ENCODE data around the gene EVA1A. TPM values are rescaled to one million over a fixed set of nuclear protein-coding genes. Genes with fewer than 3 reads are reported as not detected.

EVA1A gene
- total and polyA plus RNA-seq, 2 experiments from 2014 or later, result 126 to 145 TPM

DNA sequence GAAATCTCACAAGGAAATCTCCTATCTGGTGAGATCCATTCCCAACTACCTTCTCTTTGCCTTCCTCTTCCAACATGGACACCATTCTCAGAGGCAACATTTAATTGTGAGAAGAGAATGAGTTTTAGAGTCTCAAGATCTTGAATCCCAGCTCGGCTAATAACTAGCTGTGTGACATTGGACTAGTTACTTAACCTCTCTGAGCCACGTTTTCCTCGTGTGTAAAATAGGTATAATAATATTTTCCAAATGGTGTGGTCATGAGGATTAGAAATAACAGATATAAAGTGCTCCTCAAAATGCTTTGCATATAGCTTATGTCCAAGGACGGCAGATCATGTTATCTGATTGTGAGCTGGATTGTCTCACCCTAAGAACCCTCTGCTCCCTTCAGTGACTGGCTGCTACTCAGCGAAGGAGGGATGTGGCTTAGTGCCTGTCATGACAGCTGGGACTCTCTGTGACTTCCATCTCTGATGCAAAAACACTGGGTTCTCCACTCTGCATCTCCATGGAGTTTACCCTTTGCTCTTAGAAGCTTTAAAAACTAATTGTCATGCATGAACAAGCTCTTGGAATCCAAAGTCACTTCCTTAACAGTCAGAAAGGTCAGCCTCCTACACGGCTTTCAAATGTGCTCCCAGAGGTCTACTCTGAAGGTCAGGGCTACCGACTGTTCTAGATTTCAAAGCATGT lies 47.4 kb upstream of the EVA1A start:
- Histone ChIP-seq H3K4me1 (ENCODE audit: insufficient read depth) (peaks cover 55% of the 10 kb centered on the region), H4K20me1 (ENCODE audit: insufficient read depth) (no peaks in the 10 kb centered on the region), H3F3A (ENCODE audit: insufficient read depth) (peaks cover 55% of the 10 kb centered on the region), H3K9ac (0 out of 2 replicates have a peak overlapping the region, but pooled peaks have one; percentile 50), H3K4me3 (peak overlapping the region; percentile 65; the same call in 1 of the 2 replicates), H3K9me2 (ENCODE audit: insufficient read depth) (no peaks in the 10 kb centered on the region), H3K4me2 (ENCODE audit: unreplicated experiment) (peak overlapping the region; percentile 80), H2AFZ (peak overlapping the region; percentile 70), H3K9me3 (ENCODE audit: low read depth) (no peaks in the 10 kb centered on the region), H3K27ac (no peak overlapping the region), H3K79me2 (ENCODE audit: insufficient read depth) (no peaks in the 10 kb centered on the region), H3K36me3 (ENCODE audit: low read depth) (no peaks in the 10 kb centered on the region), H3K27me3 (replicated peaks; ENCODE audit: insufficient read depth) (no peaks in the 10 kb centered on the region)
- DNase-seq, result peak; percentile 40
- in situ Hi-C loops (cut with MboI), result loop anchor here (25.0 kb wide), 2 partner anchors 421 to 696 kb away; partner anchors contain the start of gene TACR1
- no peak for TF ChIP-seq EZH2 (IDR thresholded peaks at IDR 0.05; ENCODE audit: insufficient read depth, poor library complexity, severe bottlenecking)
- no peak for TF ChIP-seq EZH2phosphoT487 (IDR thresholded peaks at IDR 0.05; ENCODE audit: insufficient read depth, low read depth)
- 67 to 69% methylated on average over 7 of the region's 7 CpGs for WGBS, 2 experiments (ENCODE audit: low coverage in 1 of 2, low lambda C conversion rate in 2 of 2, missing lambda C conversion rate in 2 of 2)

GRCh38 chr2:75607400-75607798 lies 46.7 kb upstream of the EVA1A start:
- in situ Hi-C loops (cut with MboI), result loop anchor here (25.0 kb wide), 2 partner anchors 420 to 695 kb away; partner anchors contain the start of gene TACR1
- Histone ChIP-seq H3K27ac (peak overlapping the region; percentile 98), H3K4me1 (ENCODE audit: insufficient read depth) (peaks cover 63% of the 10 kb centered on the region), H3K79me2 (ENCODE audit: insufficient read depth) (no peaks in the 10 kb centered on the region), H3K9me3 (ENCODE audit: low read depth) (no peaks in the 10 kb centered on the region), H3K36me3 (ENCODE audit: low read depth) (no peaks in the 10 kb centered on the region), H3K27me3 (replicated peaks; ENCODE audit: insufficient read depth) (no peaks in the 10 kb centered on the region), H2AFZ (no peak overlapping the region), H3K4me2 (ENCODE audit: unreplicated experiment) (peak overlapping the region; percentile 59), H4K20me1 (ENCODE audit: insufficient read depth) (no peaks in the 10 kb centered on the region), H3K9ac (no peak overlapping the region), H3F3A (ENCODE audit: insufficient read depth) (peaks cover 60% of the 10 kb centered on the region), H3K4me3 (no peak overlapping the region), H3K9me2 (ENCODE audit: insufficient read depth) (no peaks in the 10 kb centered on the region)
- DNase-seq, result no peak
- no peak for TF ChIP-seq EZH2phosphoT487 (IDR thresholded peaks at IDR 0.05; ENCODE audit: insufficient read depth, low read depth)
- TF ChIP-seq EZH2 (IDR thresholded peaks at IDR 0.05; ENCODE audit: insufficient read depth, poor library complexity, severe bottlenecking), result no peak
- 92 to 94% methylated on average over 3 of the region's 3 CpGs for WGBS, 2 experiments (ENCODE audit: low coverage in 1 of 2, low lambda C conversion rate in 2 of 2, missing lambda C conversion rate in 2 of 2)

DNA sequence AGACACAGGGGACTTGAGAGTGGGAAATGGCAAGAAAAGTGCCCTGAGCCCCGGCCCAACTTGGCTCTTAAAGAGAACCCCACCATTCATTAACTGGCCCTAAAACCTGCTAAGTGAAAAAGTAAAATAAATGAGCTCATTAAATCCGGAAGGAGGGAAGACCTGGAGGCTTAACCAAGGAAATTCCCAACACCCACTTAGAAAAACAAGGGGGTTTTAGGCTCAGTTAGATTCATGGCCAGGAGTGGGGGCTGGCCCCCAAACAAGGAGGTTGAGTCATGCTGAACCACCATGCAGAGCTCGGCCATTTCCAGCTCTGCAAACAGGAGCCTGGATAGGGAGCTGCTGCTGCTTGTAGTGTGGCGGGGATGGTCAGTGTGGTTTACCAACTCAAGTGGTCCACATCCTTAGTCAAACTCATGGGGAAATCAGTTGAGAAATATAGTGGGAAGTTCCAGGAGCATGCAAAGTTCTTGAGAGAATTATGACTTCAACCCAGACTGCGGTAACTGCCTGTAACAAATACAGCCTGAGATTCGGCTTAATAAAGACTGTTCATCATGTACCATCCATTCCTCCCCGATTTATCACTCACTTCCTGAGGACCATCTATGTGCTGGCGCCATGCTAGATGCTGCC lies 46.1 kb upstream of the EVA1A start:
- WGBS, 2 experiments (ENCODE audit: low coverage in 1 of 2, low lambda C conversion rate in 2 of 2, missing lambda C conversion rate in 2 of 2), result 56 to 59% methylated on average over 8 of the region's 8 CpGs
- Histone ChIP-seq H3K27me3 (replicated peaks; ENCODE audit: insufficient read depth) (no peaks in the 10 kb centered on the region), H3K9me3 (ENCODE audit: low read depth) (no peaks in the 10 kb centered on the region), H2AFZ (peak overlapping the region; percentile 27; the same call in 1 of the 2 replicates), H3K36me3 (ENCODE audit: low read depth) (no peaks in the 10 kb centered on the region), H3K9me2 (ENCODE audit: insufficient read depth) (no peaks in the 10 kb centered on the region), H3K4me1 (ENCODE audit: insufficient read depth) (peaks cover 68% of the 10 kb centered on the region), H3K4me3 (peak overlapping the region; percentile 32), H3K27ac (peak overlapping the region; percentile 98), H4K20me1 (ENCODE audit: insufficient read depth) (no peaks in the 10 kb centered on the region), H3K79me2 (ENCODE audit: insufficient read depth) (no peaks in the 10 kb centered on the region), H3K4me2 (ENCODE audit: unreplicated experiment) (peak overlapping the region; percentile 59), H3K9ac (peak overlapping the region; percentile 59), H3F3A (ENCODE audit: insufficient read depth) (peaks cover 66% of the 10 kb centered on the region)
- in situ Hi-C loops (cut with MboI), result loop anchor here (25.0 kb wide), 2 partner anchors 420 to 695 kb away; partner anchors contain the start of gene TACR1
- TF ChIP-seq EZH2 (IDR thresholded peaks at IDR 0.05; ENCODE audit: insufficient read depth, poor library complexity, severe bottlenecking) (no peak), EZH2phosphoT487 (IDR thresholded peaks at IDR 0.05; ENCODE audit: insufficient read depth, low read depth) (no peak)
- peak; percentile 62 for DNase-seq

GRCh38 chr2:75605770-75606529 lies 45.2 kb upstream of the EVA1A start:
- WGBS, 2 experiments (ENCODE audit: low coverage in 1 of 2, low lambda C conversion rate in 2 of 2, missing lambda C conversion rate in 2 of 2), result 3% methylated on average over 6 of the region's 6 CpGs
- no peak for TF ChIP-seq EZH2phosphoT487 (IDR thresholded peaks at IDR 0.05; ENCODE audit: insufficient read depth, low read depth)
- no peak for TF ChIP-seq EZH2 (IDR thresholded peaks at IDR 0.05; ENCODE audit: insufficient read depth, poor library complexity, severe bottlenecking)
- no peaks in the 10 kb centered on the region for H3K27me3 ChIP-seq (replicated peaks; ENCODE audit: insufficient read depth)
- H3K9me2 ChIP-seq (ENCODE audit: insufficient read depth), result no peaks in the 10 kb centered on the region
- in situ Hi-C loops (cut with MboI), result loop anchor here (25.0 kb wide), 2 partner anchors 419 to 694 kb away; partner anchors contain the start of gene TACR1
- H3K4me1 ChIP-seq (ENCODE audit: insufficient read depth), result peaks cover 72% of the 10 kb centered on the region
- DNase-seq, result peak; percentile 99
- no peaks in the 10 kb centered on the region for H3K9me3 ChIP-seq (ENCODE audit: low read depth)
- H4K20me1 ChIP-seq (ENCODE audit: insufficient read depth), result no peaks in the 10 kb centered on the region
- H3K79me2 ChIP-seq (ENCODE audit: insufficient read depth), result no peaks in the 10 kb centered on the region
- peak overlapping the region; percentile 27; the same call in 1 of the 2 replicates for H2AFZ ChIP-seq
- no peaks in the 10 kb centered on the region for H3K36me3 ChIP-seq (ENCODE audit: low read depth)
- peak overlapping the region; percentile 64 for H3K4me2 ChIP-seq (ENCODE audit: unreplicated experiment)
- peak overlapping the region; percentile 98 for H3K27ac ChIP-seq
- H3F3A ChIP-seq (ENCODE audit: insufficient read depth), result peaks cover 75% of the 10 kb centered on the region
- H3K9ac ChIP-seq, result peak overlapping the region; percentile 77
- H3K4me3 ChIP-seq, result peak overlapping the region; percentile 42; the same call in 1 of the 2 replicates

All from GM23248 (cell line).